Measurements from ENCODE around the gene TGFB2. TPM values are rescaled to one million over a fixed set of nuclear protein-coding genes. Genes with fewer than 3 reads are reported as not detected.

TGFB2 gene
- total and polyA plus RNA-seq, 4 donors: 0.21 to 0.75 (median 0.41) TPM

- no peak for DNase-seq (ENCODE audit: low spot score)
- H3K27ac ChIP-seq (ENCODE audit: low read depth in 1 of 2, low read length in 2 of 2): peak overlapping the region in 1 of 2 donors; percentile 20
- WGBS: 59% methylated on average over 3 of the region's 3 CpGs
- H3K36me3 ChIP-seq (ENCODE audit: control insufficient read depth in 4 of 4, insufficient read depth in 3 of 4, low read depth in 1 of 4, low read length in 3 of 4): no peaks in the 10 kb centered on the region
- no peaks in the 10 kb centered on the region for H3K27me3 ChIP-seq (ENCODE audit: control insufficient read depth in 4 of 4, insufficient read depth in 4 of 4, low read length in 3 of 4)
- peaks cover 4 to 28% (median 24%) of the 10 kb centered on the region in 4 donors for H3K4me1 ChIP-seq (ENCODE audit: control insufficient read depth in 4 of 4, insufficient read depth in 4 of 4, low read length in 3 of 4)
- no peak overlapping the region for H3K9ac ChIP-seq (ENCODE audit: low read depth in 1 of 2, low read length in 2 of 2)
- no peak for TF ChIP-seq HNF4G (IDR thresholded peaks at IDR 0.05)
- TF ChIP-seq, protein P1, sequence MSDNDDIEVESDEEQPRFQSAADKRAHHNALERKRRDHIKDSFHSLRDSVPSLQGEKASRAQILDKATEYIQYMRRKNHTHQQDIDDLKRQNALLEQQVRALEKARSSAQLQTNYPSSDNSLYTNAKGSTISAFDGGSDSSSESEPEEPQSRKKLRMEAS (IDR thresholded peaks at IDR 0.05): no peak
- no peak for TF ChIP-seq NR2F2 (IDR thresholded peaks at IDR 0.05)
- TF ChIP-seq JUND (IDR thresholded peaks at IDR 0.05): no peak
- H3K4me3 ChIP-seq (ENCODE audit: low read depth in 1 of 3, low read length in 3 of 3): no peak overlapping the region
- no peaks in the 10 kb centered on the region for H3K9me3 ChIP-seq (ENCODE audit: control insufficient read depth in 4 of 4, low read length in 3 of 4)
Measured at GRCh38 chr1:218348628-218349071, 3.5 kb downstream of the TGFB2 start.

DNA sequence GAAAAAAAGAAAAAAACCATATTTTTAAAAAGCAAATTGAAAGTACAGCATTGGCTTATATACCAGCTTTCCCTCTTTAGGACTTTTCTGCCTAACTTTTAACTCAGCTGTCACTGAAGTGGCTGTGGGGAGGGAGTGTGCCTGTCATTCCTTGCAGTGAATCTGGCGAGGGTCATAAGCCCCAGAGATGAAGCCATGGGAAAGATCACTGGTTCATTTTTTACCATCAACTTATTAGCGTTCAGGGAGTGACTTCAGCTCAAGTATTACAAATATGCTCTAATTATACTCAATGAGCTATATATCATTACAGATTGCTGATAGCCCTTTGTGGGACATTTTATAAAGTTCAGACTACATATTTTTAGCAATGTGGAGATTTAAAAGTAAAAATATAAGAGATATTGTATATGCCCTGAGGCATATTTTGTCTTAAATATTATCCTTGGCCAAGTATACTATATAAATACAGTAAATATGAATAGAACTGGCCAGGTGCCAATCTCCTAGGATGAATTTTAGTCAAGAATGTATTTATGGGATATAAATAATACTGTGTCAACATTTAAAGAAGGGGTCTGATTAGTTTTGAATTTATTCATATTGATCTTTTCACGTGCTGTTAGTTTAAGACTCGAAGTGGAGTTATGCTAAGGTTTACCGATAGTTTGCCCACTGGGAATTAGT, 4.4 kb downstream of the TGFB2 start:
- TF ChIP-seq TAF1 (conservative IDR thresholded peaks at IDR 0.05) (no peak), FOXA2 (IDR thresholded peaks at IDR 0.05) (no peak), RXRA (IDR thresholded peaks at IDR 0.05) (peak in 1 of 2 donors; percentile 23)
- Histone ChIP-seq H3K36me3 (ENCODE audit: control insufficient read depth in 4 of 4, insufficient read depth in 3 of 4, low read depth in 1 of 4, low read length in 3 of 4) (no peaks in the 10 kb centered on the region), H3K9me3 (ENCODE audit: control insufficient read depth in 4 of 4, low read length in 3 of 4) (no peaks in the 10 kb centered on the region), H3K27me3 (ENCODE audit: control insufficient read depth in 4 of 4, insufficient read depth in 4 of 4, low read length in 3 of 4) (no peaks in the 10 kb centered on the region), H3K27ac (ENCODE audit: low read depth in 1 of 2, low read length in 2 of 2) (no peak overlapping the region), H3K9ac (ENCODE audit: low read depth in 1 of 2, low read length in 2 of 2) (no peak overlapping the region), H3K4me1 (ENCODE audit: control insufficient read depth in 4 of 4, insufficient read depth in 4 of 4, low read length in 3 of 4) (peaks cover 4 to 28% (median 24%) of the 10 kb centered on the region in 4 donors), H3K4me3 (ENCODE audit: low read depth in 1 of 3, low read length in 3 of 3) (no peak overlapping the region)
- no peak for DNase-seq (ENCODE audit: low spot score)
- WGBS: 72% methylated on average over 5 of the region's 5 CpGs

DNA sequence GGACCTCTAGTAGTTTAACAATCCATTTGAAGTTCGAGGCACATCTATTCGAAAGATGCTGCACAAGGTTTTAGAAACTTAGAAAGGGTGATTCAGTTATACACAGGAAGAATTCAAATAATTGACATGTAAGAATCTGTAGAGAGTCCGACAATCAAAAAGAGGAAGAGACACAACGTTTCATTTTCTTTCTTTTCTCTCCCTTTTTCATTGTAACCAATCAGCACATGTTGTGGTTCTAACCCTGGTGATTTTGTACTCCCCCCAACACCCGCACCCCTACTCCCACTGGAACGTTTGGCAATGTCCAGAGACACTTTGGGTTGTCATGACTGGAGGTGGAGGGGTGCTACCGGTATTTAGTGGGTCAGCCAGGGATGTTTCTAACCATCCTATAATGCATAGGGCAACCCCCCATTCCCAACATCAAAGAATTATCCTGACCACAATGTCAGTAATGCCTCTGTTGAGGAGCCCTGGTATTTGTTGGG, 4.9 kb downstream of the TGFB2 start:
- no peak overlapping the region for H3K4me3 ChIP-seq (ENCODE audit: low read depth in 1 of 3, low read length in 3 of 3)
- no peaks in the 10 kb centered on the region for H3K9me3 ChIP-seq (ENCODE audit: control insufficient read depth in 4 of 4, low read length in 3 of 4)
- H3K27me3 ChIP-seq (ENCODE audit: control insufficient read depth in 4 of 4, insufficient read depth in 4 of 4, low read length in 3 of 4): no peaks in the 10 kb centered on the region
- H3K27ac ChIP-seq (ENCODE audit: low read depth in 1 of 2, low read length in 2 of 2): no peak overlapping the region
- no peaks in the 10 kb centered on the region for H3K36me3 ChIP-seq (ENCODE audit: control insufficient read depth in 4 of 4, insufficient read depth in 3 of 4, low read depth in 1 of 4, low read length in 3 of 4)
- 71% methylated on average over 7 of the region's 7 CpGs for WGBS
- TF ChIP-seq, protein P1 (IDR thresholded peaks at IDR 0.05): no peak
- TF ChIP-seq RAD21 (IDR thresholded peaks at IDR 0.05) (no peak), TAF1 (conservative IDR thresholded peaks at IDR 0.05) (no peak), HNF4G (IDR thresholded peaks at IDR 0.05) (no peak), GABPA (IDR thresholded peaks at IDR 0.05 in 1 of 2, conservative IDR thresholded peaks at IDR 0.05 in 1 of 2) (no peak), SP1 (IDR thresholded peaks at IDR 0.05) (no peak), FOXA2 (IDR thresholded peaks at IDR 0.05) (no peak), NR2F2 (IDR thresholded peaks at IDR 0.05) (no peak), JUND (IDR thresholded peaks at IDR 0.05) (no peak), EGR1 (IDR thresholded peaks at IDR 0.05; ENCODE audit: low read depth in 2 of 2) (no peak), YY1 (IDR thresholded peaks at IDR 0.05) (no peak), HNF4A (conservative IDR thresholded peaks at IDR 0.05) (no peak), REST (IDR thresholded peaks at IDR 0.05) (no peak), CTCF (IDR thresholded peaks at IDR 0.05; ENCODE audit: low read depth, low read length, missing input control) (no peak), ATF3 (IDR thresholded peaks at IDR 0.05) (no peak), ZBTB33 (IDR thresholded peaks at IDR 0.05) (no peak), RXRA (IDR thresholded peaks at IDR 0.05) (no peak), FOXA1 (IDR thresholded peaks at IDR 0.05) (no peak)
- no peak for DNase-seq (ENCODE audit: low spot score)
- H3K4me1 ChIP-seq (ENCODE audit: control insufficient read depth in 4 of 4, insufficient read depth in 4 of 4, low read length in 3 of 4): peaks cover 4 to 23% (median 20%) of the 10 kb centered on the region in 4 donors
- no peak overlapping the region for H3K9ac ChIP-seq (ENCODE audit: low read depth in 1 of 2, low read length in 2 of 2)

All from liver (tissue), 9 donors.